GM19468 (cell line): ENCODE results near the gene KIFAP3.
"Not testable (repeated sequence)": the region's sequence is repeated elsewhere in the genome, so short reads cannot be mapped to it uniquely, and the experiment has no call there.

ENCODE experiments used
- ATAC-seq: cut with Tn5 transposase; IDR thresholded peaks from one replicate; pipeline ENCODE4 v1.9.1; 2021; ENCODE audit warnings: mild to moderate bottlenecking, moderate library complexity, moderate number of reproducible peaks; ENCODE audit not compliant: unreplicated experiment; ENCODE audit errors: extremely low read depth

The KIFAP3 gene

GRCh38 chr1:169892927-169893644, 181.4 kb downstream of the KIFAP3 start:
- no peak for ATAC-seq

- ATAC-seq, result no peak
Observed at GRCh38 chr1:169892176-169892926, 182.1 kb downstream of the KIFAP3 start.

GRCh38 chr1:169891539-169891885, 183.0 kb downstream of the KIFAP3 start:
- no peak for ATAC-seq

GRCh38 chr1:169890761-169891538, 183.5 kb downstream of the KIFAP3 start:
- no peak for ATAC-seq

- no peak for ATAC-seq
Observed at GRCh38 chr1:169889871-169890270, 184.6 kb downstream of the KIFAP3 start.

- ATAC-seq, result no peak
Observed at GRCh38 chr1:169886931-169887330, 187.6 kb downstream of the KIFAP3 start.

GRCh38 chr1:169886422-169886821, 188.1 kb downstream of the KIFAP3 start:
- ATAC-seq, result no peak

- no peak for ATAC-seq
Observed at GRCh38 chr1:169885207-169885606, 189.3 kb downstream of the KIFAP3 start.

GRCh38 chr1:169884634-169885033, 189.9 kb downstream of the KIFAP3 start:
- ATAC-seq, result no peak

- no peak for ATAC-seq
Observed at GRCh38 chr1:169882039-169882511, 192.4 kb downstream of the KIFAP3 start.

- no peak for ATAC-seq
Observed at GRCh38 chr1:169879034-169879840, 195.3 kb downstream of the KIFAP3 start.

GRCh38 chr1:169878498-169878897, 196.0 kb downstream of the KIFAP3 start:
- no peak for ATAC-seq

- ATAC-seq, result no peak
Observed at GRCh38 chr1:169877800-169878491, 196.5 kb downstream of the KIFAP3 start.

GRCh38 chr1:169874229-169874628, 200.3 kb downstream of the KIFAP3 start:
- no peak for ATAC-seq

- ATAC-seq, result no peak
Observed at GRCh38 chr1:169873582-169874199, 200.8 kb downstream of the KIFAP3 start.

GRCh38 chr1:169872906-169873305, 201.6 kb downstream of the KIFAP3 start:
- no peak for ATAC-seq

GRCh38 chr1:169871988-169872387, 202.5 kb downstream of the KIFAP3 start:
- not testable (repeated sequence) for ATAC-seq
